ENCODE data around the gene TSPAN17. TPM values are rescaled to one million over a fixed set of nuclear protein-coding genes. Genes with fewer than 3 reads are reported as not detected.

The TSPAN17 gene
- total and polyA plus RNA-seq, 12 donors = 25.8 to 106 (median 52.8) TPM

DNA sequence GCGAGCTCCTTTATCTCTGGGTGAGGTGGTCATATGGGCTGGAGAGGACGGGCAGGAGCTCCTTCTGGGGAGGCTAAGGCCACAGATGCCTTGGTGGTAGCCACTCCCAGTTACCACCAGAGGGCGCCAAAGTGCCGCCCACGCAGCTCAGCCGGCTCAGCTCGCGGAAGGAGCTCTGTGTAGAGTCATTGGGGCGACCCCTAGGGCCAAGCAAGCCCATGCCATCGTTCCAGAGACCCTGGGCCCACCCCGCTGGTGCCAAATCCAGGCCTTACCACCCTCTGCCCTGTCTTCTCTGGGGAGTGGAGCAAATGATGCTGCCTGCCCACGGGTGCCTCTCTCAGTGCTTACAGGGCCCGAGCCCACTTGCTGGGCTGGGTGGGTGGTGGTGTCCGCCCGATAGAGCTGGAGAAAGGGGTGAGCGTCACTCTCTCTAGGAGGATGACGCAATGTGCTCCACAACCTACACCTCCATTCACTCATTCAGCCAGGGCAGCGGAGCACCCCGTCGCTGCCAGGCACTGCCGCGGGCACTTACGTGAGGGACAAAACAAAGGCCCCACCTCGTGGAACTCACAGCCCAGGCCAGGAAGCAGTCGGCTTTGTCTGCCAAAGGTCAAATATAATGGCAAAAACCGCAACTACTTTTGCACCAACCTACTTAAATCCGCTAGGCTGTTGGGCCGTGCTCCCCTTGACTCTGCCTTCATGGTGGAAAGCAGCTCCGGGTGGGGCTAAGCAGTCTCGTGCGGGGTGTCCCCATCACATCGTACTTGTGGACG is 13.8 kb downstream of the TSPAN17 start:
- TF ChIP-seq, protein P1, sequence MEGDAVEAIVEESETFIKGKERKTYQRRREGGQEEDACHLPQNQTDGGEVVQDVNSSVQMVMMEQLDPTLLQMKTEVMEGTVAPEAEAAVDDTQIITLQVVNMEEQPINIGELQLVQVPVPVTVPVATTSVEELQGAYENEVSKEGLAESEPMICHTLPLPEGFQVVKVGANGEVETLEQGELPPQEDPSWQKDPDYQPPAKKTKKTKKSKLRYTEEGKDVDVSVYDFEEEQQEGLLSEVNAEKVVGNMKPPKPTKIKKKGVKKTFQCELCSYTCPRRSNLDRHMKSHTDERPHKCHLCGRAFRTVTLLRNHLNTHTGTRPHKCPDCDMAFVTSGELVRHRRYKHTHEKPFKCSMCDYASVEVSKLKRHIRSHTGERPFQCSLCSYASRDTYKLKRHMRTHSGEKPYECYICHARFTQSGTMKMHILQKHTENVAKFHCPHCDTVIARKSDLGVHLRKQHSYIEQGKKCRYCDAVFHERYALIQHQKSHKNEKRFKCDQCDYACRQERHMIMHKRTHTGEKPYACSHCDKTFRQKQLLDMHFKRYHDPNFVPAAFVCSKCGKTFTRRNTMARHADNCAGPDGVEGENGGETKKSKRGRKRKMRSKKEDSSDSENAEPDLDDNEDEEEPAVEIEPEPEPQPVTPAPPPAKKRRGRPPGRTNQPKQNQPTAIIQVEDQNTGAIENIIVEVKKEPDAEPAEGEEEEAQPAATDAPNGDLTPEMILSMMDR (IDR thresholded peaks at IDR 0.05) = peak; percentile 80 to 99 (median 91)
- TF ChIP-seq POLR2A (IDR thresholded peaks at IDR 0.05) = no peak
- H3K9me3 ChIP-seq (replicated peaks in 1 of 3) = no peaks in the 10 kb centered on the region
- H3K4me3 ChIP-seq = no peak overlapping the region
- peak; percentile 67 to 85 (median 73) for DNase-seq
- H3K36me3 ChIP-seq (replicated peaks in 1 of 2) = peaks cover 0 to 14% of the 10 kb centered on the region in 2 donors
- intact Hi-C loops (cut with DNase I) = loop anchor here (10.0 kb wide), 2 partner anchors 284 to 294 kb away; no protein-coding TSS in a partner anchor
- H3K27me3 ChIP-seq = peaks cover 3% of the 10 kb centered on the region
- WGBS, 4 donors = 48 to 61% (median 55%) methylated on average over 12 to 33 of the region's 33 CpGs
- peaks cover 0 to 5% of the 10 kb centered on the region in 2 donors for H3K4me1 ChIP-seq (replicated peaks in 1 of 2)
- no peak overlapping the region for H3K27ac ChIP-seq

DNA sequence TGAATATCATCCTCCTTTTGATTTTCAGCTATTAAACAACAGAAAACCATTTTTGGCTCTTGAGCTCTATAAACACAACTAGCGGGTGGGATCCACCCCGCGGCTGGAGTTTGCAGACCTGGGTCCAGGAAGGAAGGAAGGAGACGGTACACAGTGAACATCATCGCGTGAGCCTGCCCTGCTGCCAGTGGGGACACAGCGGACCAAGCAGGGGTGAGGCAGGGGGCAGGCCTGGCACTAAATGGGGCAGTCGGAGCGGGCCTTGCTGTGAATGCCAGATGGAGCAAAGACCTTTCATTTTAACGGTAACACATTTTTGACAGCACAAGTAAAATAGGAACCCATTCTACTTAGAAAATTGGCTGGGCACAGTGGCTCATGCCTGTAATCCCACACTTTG is 14.4 kb downstream of the TSPAN17 start:
- DNase-seq = no peak
- H3K9me3 ChIP-seq (replicated peaks in 1 of 3) = no peaks in the 10 kb centered on the region
- peaks cover 3% of the 10 kb centered on the region for H3K27me3 ChIP-seq
- H3K36me3 ChIP-seq (replicated peaks in 1 of 2) = peaks cover 0 to 11% of the 10 kb centered on the region in 2 donors
- no peak overlapping the region for H3K4me3 ChIP-seq
- H3K4me1 ChIP-seq (replicated peaks in 1 of 2) = peaks cover 0 to 5% of the 10 kb centered on the region in 2 donors
- H3K27ac ChIP-seq = no peak overlapping the region
- 78 to 79% (median 78%) methylated on average over 10 of the region's 10 CpGs for WGBS, 4 donors
- TF ChIP-seq, protein P1 (IDR thresholded peaks at IDR 0.05) = no peak
- TF ChIP-seq POLR2A (IDR thresholded peaks at IDR 0.05) = no peak
- intact Hi-C loops (cut with DNase I) = loop anchor here (10.0 kb wide), 2 partner anchors 283 to 293 kb away; no protein-coding TSS in a partner anchor

DNA sequence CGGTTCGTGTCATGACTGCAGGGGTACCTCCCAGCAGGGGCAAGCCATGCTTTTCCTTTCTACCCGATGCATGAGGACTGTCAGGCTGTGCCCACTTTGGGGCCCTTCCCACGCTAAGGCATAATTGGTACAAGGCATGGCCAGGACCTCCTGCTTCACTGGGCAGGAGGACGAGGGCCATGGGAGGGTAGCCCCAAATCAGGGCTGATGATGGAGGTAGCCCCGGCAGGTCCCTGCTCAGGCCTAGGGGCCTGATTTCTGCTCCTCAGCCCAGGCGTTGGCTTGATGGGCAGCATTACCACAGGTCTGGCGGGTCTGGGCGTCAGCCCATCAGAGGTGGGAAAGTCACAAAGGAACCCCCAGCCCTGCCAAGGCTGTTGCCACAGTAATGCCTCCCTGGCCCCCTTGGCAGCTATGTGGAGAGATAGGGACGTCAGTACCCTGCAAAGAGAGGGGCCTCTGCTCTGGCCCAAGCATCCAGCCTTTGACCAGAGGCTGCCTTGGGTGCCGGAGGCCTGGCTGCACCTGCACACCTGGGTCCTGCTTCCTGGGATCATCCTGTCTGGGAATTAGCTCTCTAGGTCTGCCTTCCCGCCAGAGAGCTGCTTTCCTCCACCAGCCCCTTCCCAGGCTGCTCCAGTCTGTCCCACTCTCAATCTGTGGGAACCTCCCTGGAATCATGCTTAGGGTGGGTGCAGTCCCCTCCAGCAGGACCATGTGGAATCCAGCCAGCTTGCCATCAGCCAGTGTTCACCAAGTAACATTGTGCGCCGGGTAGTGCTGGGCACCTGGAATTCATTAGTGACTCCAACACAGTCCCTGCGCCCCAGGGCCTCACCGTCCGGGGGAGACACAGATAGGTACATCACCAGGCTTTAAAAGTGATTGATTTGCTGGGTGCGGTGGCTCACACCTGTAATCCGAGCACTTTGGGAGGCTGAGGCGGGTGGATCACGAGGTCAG is 15.4 kb downstream of the TSPAN17 start:
- Histone ChIP-seq H3K4me3 (no peak overlapping the region), H3K9me3 (replicated peaks in 1 of 3) (no peaks in the 10 kb centered on the region), H3K27ac (no peak overlapping the region), H3K4me1 (replicated peaks in 1 of 2) (peaks cover 0 to 5% of the 10 kb centered on the region in 2 donors), H3K27me3 (peaks cover 3% of the 10 kb centered on the region), H3K36me3 (replicated peaks in 1 of 2) (peaks cover 0 to 1% of the 10 kb centered on the region in 2 donors)
- intact Hi-C loops (cut with DNase I) = loop anchor here (10.0 kb wide), 2 partner anchors 282 to 292 kb away; no protein-coding TSS in a partner anchor
- TF ChIP-seq, protein P1 (IDR thresholded peaks at IDR 0.05) = no peak
- TF ChIP-seq POLR2A (IDR thresholded peaks at IDR 0.05) = no peak
- WGBS, 4 donors = 71 to 82% (median 78%) methylated on average over 8 to 21 of the region's 21 CpGs
- no peak for DNase-seq

DNA sequence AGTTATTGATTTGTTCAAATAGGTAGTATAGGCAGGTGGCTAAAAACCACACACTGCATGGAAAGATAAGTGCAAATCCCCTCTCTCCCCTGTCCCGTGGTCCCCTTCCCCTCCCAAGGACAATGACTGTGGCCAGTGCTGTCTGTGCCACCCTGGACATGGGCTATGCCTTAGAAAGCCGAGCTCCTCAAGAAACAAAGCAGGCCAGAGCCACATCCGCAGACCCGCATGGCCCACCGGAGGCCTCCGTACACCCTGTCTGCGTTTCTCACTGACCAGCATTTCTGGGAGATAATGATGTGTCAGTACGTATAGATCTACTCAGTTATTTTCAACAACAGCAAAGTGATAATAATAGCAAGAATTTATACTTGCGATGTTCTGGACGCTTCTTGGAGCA is 16.3 kb downstream of the TSPAN17 start:
- no peak overlapping the region for H3K27ac ChIP-seq
- TF ChIP-seq POLR2A (IDR thresholded peaks at IDR 0.05) = no peak
- TF ChIP-seq, protein P1 (IDR thresholded peaks at IDR 0.05) = no peak
- H3K9me3 ChIP-seq (replicated peaks in 1 of 3) = no peaks in the 10 kb centered on the region
- peaks cover 3% of the 10 kb centered on the region for H3K27me3 ChIP-seq
- no peak overlapping the region for H3K4me3 ChIP-seq
- DNase-seq = no peak
- intact Hi-C loops (cut with DNase I) = loop anchor here (10.0 kb wide), 2 partner anchors 281 to 291 kb away; no protein-coding TSS in a partner anchor
- peaks cover 0 to 5% of the 10 kb centered on the region in 2 donors for H3K4me1 ChIP-seq (replicated peaks in 1 of 2)
- WGBS, 4 donors = 82 to 87% (median 85%) methylated on average over 10 of the region's 10 CpGs
- no peaks in the 10 kb centered on the region for H3K36me3 ChIP-seq (replicated peaks in 1 of 2)
